Loucy (cell line): ENCODE data around the gene ZNF500.

Experiments used
- CTCF ChIP-seq: fragments of 200-600 bp; sonication (generic); conservative IDR thresholded peaks from 2 replicates; pipeline ENCODE4 v1.5.1; 2014; ENCODE audit warnings: mild to moderate bottlenecking, antibody characterized with exemption, low read length
- EZH2phosphoT487 ChIP-seq: fragments of 200-600 bp; IDR thresholded peaks from 2 replicates; pipeline ENCODE4 v1.6.1; 2018; ENCODE audit warnings: antibody characterized with exemption, mild to moderate bottlenecking, moderate library complexity, borderline replicate concordance

- TF ChIP-seq CTCF: no peak
- TF ChIP-seq EZH2phosphoT487: no peak
Observed at GRCh38 chr16:4813251-4814003, 46.5 kb upstream of the ZNF500 start.
